Erythroblast (primary cell): Measurements from ENCODE around the gene MRPS5.

Experiments used
- GATA1 ChIP-seq: IDR thresholded peaks from 2 replicates; pipeline ENCODE4 v1.6.1; 2011; ENCODE audit warnings: low read depth, mild to moderate bottlenecking, control low read depth, low read length, moderate library complexity
- POLR2A ChIP-seq: IDR thresholded peaks from 2 replicates; pipeline ENCODE4 v1.6.1; 2011; ENCODE audit warnings: mild to moderate bottlenecking, low read length

GRCh38 chr2:95049961-95050360 lies 71.6 kb downstream of the MRPS5 start:
- TF ChIP-seq POLR2A (no peak), GATA1 (no peak)
